ENCODE measurements around the gene FADS2.

Gene FADS2

DNA sequence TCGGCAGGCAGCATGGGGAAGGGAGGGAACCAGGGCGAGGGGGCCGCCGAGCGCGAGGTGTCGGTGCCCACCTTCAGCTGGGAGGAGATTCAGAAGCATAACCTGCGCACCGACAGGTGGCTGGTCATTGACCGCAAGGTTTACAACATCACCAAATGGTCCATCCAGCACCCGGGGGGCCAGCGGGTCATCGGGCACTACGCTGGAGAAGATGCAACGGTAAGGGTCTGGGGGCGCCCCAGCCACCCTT lies 204 bp downstream of the FADS2 start:
- DNase-seq: no peak

DNA sequence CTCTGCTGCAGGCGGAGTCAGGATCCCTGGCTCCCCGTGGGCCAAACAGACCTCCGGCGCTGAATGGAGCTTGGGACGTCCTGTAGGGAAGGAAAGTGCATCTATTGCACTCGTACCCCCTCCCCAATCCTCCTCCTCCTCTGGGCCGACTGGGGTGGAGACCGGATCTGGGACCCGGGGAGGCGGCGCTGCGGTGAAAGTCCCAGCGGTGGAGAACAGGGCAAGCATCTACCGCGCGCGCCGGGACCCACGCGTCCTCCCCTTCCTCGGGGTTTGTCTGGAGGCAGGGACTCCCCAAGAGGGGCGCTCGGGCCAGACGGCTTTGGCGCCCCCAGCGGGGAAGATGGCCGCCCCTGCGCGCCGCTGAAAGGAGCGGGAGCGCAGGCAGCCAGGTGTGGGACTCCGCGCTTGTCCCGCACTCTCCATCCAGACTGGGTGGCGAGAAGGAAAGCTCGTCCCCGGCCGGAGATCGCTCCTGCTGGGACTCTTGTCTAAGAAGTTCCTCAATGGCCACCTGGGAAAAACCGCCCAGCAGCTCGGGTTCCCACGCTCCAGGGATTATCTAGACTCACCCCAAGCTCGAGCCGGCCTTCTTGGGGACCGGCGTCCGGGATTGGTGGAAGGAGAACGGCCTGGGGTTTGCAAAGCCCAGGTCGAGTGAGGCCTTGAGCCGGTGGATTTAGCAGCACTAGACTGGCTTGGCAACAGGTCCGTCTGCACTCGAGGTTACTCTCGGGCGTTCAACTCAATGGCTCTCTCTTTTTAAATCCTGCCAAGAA lies 718 bp downstream of the FADS2 start:
- peak; percentile 70 for DNase-seq

- DNase-seq: no peak
Observed at GRCh38 chr11:61829806-61830205, 1.7 kb downstream of the FADS2 start.

DNA sequence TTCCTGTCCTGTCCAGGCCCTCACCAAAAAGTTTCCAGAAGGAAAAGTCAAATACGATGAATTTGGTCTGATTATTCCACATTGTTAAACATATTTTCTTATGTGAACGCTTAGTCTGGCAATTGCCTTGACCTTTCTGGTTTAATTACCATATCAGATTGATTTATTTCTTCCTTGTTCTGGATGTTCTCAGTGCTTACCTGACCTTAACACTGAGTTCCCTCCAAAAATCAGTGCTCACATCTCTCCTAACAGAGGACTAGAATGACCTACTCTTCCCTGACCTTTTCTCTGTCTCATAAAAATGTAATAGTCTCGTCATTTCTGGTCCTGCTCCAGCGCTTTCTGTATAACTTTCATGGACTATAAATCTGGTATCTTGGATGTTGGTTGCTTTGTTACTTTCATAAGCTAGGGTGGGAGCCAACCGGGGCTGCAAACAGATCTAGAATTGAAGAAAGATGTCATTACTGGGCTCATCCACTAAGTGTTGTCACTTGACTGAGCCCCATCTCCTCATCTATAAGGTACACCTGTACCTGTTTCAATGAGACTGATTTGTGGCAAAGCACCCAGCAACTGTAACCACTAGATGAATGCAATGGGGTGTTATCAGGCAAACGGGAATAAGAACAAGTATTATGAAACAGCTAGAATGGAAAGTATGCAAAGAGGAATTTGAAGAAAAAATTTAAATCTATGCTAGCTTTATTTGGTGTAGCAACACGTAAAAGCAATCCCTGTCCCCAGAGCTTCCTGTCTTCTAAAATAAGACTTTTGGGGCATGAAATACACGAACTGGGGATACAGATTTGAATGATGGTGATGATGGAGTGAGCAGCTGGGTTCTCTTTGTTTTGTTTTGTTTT lies 2.4 kb downstream of the FADS2 start:
- DNase-seq: no peak

- no peak for DNase-seq
Observed at GRCh38 chr11:61832207-61832606, 4.1 kb downstream of the FADS2 start.

DNA sequence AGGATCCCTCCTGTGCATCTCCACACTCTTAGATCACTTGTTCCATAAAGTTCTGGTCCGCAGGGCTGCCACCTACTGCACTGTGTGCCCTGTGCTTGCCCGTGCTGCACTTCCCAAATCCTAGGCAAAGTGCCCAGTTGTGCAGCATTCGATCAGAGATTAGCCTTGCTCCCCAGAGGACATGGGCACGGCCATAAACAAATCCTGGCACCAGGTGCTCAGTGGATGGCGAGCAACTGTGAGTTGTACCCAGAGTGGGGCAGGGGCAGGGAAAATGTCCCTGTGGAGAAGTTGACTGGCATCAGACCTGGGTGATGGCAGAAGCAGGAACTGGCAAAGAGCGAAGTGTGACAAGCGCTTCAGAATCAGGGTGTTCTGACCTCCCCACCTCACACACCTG lies 4.7 kb downstream of the FADS2 start:
- no peak for DNase-seq

GRCh38 chr11:61833471-61833870 lies 5.4 kb downstream of the FADS2 start:
- DNase-seq: no peak

DNA sequence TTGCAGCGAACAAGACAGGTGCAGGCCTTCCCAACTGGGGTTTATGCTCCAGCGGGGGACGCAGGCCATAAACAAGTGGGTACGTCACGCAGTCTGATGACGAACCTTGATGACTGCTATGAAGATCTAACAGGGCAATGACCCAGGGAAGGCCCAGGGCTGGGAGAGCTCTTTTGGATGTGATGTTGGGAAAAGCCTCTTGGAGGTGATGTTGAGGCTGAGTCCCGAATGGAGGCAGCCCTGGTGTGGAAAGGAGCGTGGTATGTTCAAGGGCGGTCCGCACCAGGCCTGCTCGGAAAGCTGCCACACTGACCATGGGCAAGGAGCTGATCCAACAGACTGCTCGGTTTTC lies 5.8 kb downstream of the FADS2 start:
- DNase-seq: no peak

DNA sequence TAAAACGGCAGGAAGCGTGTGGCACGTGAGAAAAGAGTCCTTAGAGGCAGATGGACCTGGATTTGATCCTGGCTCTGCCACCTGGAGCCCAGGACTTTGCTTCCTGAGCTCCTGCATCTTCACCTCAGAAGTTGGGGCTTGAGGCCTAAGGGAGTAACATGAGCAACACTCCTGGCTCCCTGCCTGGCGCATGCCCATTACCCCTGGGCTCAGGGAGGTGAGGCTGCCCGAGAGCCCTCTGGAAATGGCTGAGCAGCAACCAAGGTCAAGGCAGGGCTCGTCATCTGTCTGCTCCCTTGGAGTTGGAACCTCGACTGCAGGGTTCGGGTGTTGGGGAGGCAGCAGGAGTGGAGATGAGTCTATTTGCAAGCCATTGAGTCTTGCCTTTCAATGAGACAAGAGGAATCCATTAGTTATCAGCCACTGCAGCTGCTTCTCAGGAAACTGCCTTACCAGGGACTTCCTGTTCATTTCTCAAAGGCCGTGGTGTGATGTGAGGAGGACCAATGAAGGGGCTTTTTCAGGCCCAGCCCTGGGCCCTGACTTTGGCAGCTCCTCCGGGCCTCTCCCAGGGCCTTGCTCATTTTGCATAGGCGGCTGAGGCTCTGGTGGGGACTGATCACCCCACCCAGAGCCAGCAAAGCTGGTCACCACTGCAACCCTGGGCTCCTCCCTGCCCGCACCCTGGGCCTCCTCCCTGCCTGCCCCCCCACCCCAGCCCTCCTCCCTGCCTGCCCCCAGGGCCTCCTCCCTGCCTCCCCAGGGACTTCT lies 6.4 kb downstream of the FADS2 start:
- peak; percentile 73 for DNase-seq

- no peak for DNase-seq
Observed at GRCh38 chr11:61836193-61836592, 8.1 kb downstream of the FADS2 start.

GRCh38 chr11:61837411-61838005 lies 9.4 kb downstream of the FADS2 start:
- no peak for DNase-seq

DNA sequence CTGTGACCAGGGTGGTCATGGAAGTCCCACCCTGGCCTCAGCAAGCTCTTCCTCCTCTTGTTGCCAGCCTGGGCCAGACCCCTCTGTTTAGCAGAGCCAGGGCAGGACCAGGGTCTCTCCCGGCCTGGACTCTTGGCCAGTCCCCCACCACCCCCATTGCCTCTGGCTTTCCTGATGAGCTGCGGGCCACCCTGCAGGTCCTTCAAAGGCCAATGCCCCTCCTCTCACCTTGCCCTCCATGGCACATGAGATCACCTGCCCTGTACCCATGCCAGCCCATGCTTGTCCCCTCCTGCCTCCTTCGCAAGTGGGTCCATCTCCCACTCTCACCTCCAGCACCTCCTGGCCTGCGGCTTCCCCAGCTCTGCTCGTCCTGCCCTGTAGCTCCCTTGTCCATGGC lies 10.4 kb downstream of the FADS2 start:
- DNase-seq: no peak

GRCh38 chr11:61838921-61839320 lies 10.8 kb downstream of the FADS2 start:
- no peak for DNase-seq

DNA sequence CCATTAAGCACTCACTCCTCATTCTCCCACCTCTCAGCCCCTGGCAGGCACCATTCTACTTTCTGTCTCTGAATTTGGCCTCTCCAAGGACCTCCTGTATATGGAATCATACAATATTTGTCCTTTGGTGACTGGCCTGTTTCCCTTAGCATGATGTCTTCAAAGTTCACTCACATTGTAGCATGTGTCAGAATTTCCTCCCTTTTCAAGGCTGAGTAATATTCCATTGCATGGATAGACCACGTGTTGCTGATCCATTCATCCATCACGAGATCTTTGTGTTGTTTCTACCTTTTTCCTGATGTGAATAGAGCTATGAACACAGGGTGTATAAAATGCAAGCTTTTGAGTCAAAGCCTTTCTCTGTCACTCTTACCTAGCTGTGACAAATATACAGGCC lies 11.6 kb downstream of the FADS2 start:
- DNase-seq: no peak

GRCh38 chr11:61840371-61840770 lies 12.3 kb downstream of the FADS2 start:
- DNase-seq: no peak

DNA sequence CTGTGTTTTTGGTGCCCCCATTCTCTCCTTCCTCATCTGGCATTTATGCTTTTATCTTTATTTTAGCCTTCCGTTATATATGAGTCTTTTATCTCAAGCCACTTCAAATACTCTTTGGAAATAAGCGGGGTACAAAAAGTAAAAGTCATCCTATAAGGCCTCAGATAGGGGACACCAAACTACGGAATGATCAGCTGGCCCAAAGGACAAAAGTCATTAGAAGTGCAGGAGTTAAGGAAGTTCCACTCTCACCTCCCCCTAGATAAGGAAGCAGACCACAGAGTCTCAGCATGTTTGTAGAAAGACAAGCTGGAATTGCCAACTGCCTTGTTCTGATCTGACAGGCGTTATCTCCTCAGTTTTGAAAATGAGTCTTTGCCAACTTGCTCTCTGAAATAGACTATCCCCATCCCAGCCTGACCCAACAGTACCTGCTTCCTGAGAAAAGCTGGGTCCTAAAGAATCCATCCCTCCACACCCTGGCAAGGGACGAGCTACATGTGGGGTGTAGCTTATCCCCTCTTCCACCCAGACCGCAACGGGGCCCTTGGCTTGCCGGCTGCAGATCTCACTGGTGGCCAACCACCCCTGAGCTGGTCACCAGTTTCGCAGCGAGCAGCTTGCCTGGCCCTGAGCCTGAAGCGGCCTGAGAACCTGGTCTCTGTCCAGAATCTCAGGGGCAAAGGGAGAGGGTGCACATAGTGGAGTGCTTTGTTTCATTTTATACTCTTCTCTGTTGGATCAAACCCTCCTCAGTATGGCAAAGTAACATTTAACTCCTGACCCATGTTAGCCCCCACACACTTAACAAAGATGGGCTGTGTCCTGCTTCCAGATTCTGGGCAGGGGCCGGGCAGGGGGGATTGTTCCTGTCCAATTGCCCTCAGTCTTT lies 13.8 kb downstream of the FADS2 start:
- DNase-seq: no peak

- DNase-seq: no peak
Observed at GRCh38 chr11:61842528-61842820, 14.4 kb downstream of the FADS2 start.

GRCh38 chr11:61844909-61845565 lies 16.9 kb downstream of the FADS2 start:
- DNase-seq: no peak

GRCh38 chr11:61846362-61847020 lies 18.4 kb downstream of the FADS2 start:
- no peak for DNase-seq

- DNase-seq: no peak
Observed at GRCh38 chr11:61847914-61848581, 19.9 kb downstream of the FADS2 start.

- DNase-seq: no peak
Observed at GRCh38 chr11:61848631-61849030, 20.5 kb downstream of the FADS2 start.
